Upper lobe of left lung (tissue), 4 donors: ENCODE results near the gene GNL2.

ENCODE experiments used
- EP300 ChIP-seq, 4 donors: sonication (generic); formaldehyde crosslinking; IDR thresholded peaks; one replicate each; pipeline ENCODE4 v1.5.1; 2017; ENCODE audit warnings: antibody characterized with exemption in 4 of 4, control low read depth in 2 of 4
- POLR2A ChIP-seq, 4 donors: fragments of 450-650 bp; IDR thresholded peaks; one replicate each; pipeline ENCODE4 v1.5.1; 2016 to 2017; ENCODE audit warnings: antibody characterized with exemption in 4 of 4, mild to moderate bottlenecking in 2 of 4
- TF ChIP-seq, protein P1 (sequence below), 6 experiments: fragments of 450-650 bp in 4 of 6; fragments of 200-600 bp in 2 of 6; sonication (generic) in 2 of 6; IDR thresholded peaks; one replicate each; pipeline ENCODE4 v1.5.1; 2016 to 2019; ENCODE audit warnings: antibody characterized with exemption in 6 of 6

DNA sequence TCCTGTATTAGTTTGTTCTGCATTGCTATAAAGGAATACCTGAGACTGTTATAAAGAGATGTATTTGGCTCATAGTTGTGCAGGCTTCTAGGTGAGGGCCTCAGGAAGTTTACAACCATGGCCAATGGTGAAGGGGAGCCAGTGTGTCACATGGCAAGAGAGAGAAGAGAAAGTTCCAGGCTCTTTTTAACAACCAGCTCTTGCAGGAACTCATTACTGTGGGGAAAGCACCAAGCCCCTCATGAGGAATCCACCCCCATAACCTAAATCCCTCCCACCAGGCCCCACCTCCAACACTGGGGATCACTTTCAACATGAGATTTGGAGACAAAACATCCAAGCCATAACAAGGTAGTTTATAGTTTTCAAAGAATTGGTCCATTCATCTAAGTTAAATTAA, 76.1 kb downstream of the GNL2 start:
- TF ChIP-seq, protein P1, sequence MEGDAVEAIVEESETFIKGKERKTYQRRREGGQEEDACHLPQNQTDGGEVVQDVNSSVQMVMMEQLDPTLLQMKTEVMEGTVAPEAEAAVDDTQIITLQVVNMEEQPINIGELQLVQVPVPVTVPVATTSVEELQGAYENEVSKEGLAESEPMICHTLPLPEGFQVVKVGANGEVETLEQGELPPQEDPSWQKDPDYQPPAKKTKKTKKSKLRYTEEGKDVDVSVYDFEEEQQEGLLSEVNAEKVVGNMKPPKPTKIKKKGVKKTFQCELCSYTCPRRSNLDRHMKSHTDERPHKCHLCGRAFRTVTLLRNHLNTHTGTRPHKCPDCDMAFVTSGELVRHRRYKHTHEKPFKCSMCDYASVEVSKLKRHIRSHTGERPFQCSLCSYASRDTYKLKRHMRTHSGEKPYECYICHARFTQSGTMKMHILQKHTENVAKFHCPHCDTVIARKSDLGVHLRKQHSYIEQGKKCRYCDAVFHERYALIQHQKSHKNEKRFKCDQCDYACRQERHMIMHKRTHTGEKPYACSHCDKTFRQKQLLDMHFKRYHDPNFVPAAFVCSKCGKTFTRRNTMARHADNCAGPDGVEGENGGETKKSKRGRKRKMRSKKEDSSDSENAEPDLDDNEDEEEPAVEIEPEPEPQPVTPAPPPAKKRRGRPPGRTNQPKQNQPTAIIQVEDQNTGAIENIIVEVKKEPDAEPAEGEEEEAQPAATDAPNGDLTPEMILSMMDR (IDR thresholded peaks at IDR 0.05), result no peak
- no peak for TF ChIP-seq POLR2A (IDR thresholded peaks at IDR 0.05)
- TF ChIP-seq EP300 (IDR thresholded peaks at IDR 0.05), result no peak
